MM.1S (cell line): ENCODE data around the gene HHIPL1.

Experiments used
- CTCF ChIP-seq: fragments of 300-600 bp; sonication (generic); IDR thresholded peaks from 2 replicates; pipeline ENCODE4 v1.5.1; 2016; ENCODE audit warnings: antibody characterized with exemption, low read length, mixed read lengths
- EZH2 ChIP-seq: fragments of 300-600 bp; sonication (generic); optimal IDR thresholded peaks from 2 replicates; pipeline ENCODE3; 2017; ENCODE audit warnings: low read depth, mild to moderate bottlenecking, antibody characterized with exemption, low read length, mixed read lengths

- TF ChIP-seq CTCF (no peak), EZH2 (no peak)
Observed at GRCh38 chr14:99599393-99599792, 45.5 kb upstream of the HHIPL1 start.
